GM19193 (cell line): Measurements from ENCODE around the gene SLC10A7.

Source experiments
- POLR2A ChIP-seq: IDR thresholded peaks from 4 replicates; pipeline ENCODE4 v1.6.1; 2011; ENCODE audit not compliant: insufficient read depth, insufficient read length; ENCODE audit errors: extremely low read depth

Gene SLC10A7

GRCh38 chr4:146222313-146222712 is 299.4 kb downstream of the SLC10A7 start:
- TF ChIP-seq POLR2A, result no peak

- TF ChIP-seq POLR2A, result no peak
These were observed 307.5 kb downstream of the SLC10A7 start, which contains the start of gene REELD1 for GRCh38 chr4:146214238-146214637. TSS of gene REELD1 (plus strand) at chr4:146214538. CDS start at chr4:146216953, 2,415 bp downstream.

- no peak for TF ChIP-seq POLR2A
These were observed 309.0 kb downstream of the SLC10A7 start for GRCh38 chr4:146212781-146213180.

GRCh38 chr4:146211440-146211839 is 310.3 kb downstream of the SLC10A7 start:
- no peak for TF ChIP-seq POLR2A

GRCh38 chr4:146210890-146211289 is 310.9 kb downstream of the SLC10A7 start:
- TF ChIP-seq POLR2A, result no peak

GRCh38 chr4:146207410-146207809 is 314.3 kb downstream of the SLC10A7 start:
- no peak for TF ChIP-seq POLR2A
